Gastroesophageal sphincter (tissue), 4 donors: ENCODE results near the gene ZNF860. TPM values are rescaled to one million over a fixed set of nuclear protein-coding genes. Genes with fewer than 3 reads are reported as not detected.

Experiments
- ATAC-seq: fragments of 150-250 bp; one replicate; pipeline ENCODE4 v1.9.1; 2016; ENCODE audit warnings: mild to moderate bottlenecking, moderate library complexity
- H3K27ac ChIP-seq, 4 donors: fragments of 200-600 bp; sonication (generic) in 3 of 4; 1 replicate in 3 of 4; 2 replicates in 1 of 4; pipeline ENCODE4 v1.5.1; 2016 to 2019
- H3K27me3 ChIP-seq: fragments of 200-600 bp; sonication (generic); one replicate; pipeline ENCODE4 v1.5.1; 2019
- H3K36me3 ChIP-seq, 2 donors: fragments of 200-600 bp; sonication (generic); one replicate each; pipeline ENCODE4 v1.5.1; 2019; ENCODE audit warnings: control low read depth in 1 of 2
- H3K4me1 ChIP-seq, 3 donors: fragments of 200-600 bp; sonication (generic); 1 replicate in 2 of 3; 2 replicates in 1 of 3; pipeline ENCODE4 v1.5.1; 2016 to 2019; ENCODE audit warnings: control low read depth in 2 of 3
- H3K4me3 ChIP-seq, 2 donors: fragments of 200-600 bp; sonication (generic); one replicate each; pipeline ENCODE4 v1.5.1; 2019; ENCODE audit warnings: mild to moderate bottlenecking in 1 of 2, moderate library complexity in 1 of 2
- H3K9me3 ChIP-seq, 3 donors: fragments of 200-600 bp; sonication (generic); one replicate each; pipeline ENCODE4 v1.5.1; 2017 to 2019; ENCODE audit warnings: control low read depth in 2 of 3
- EP300 ChIP-seq: sonication (generic); formaldehyde crosslinking; IDR thresholded peaks from one replicate; pipeline ENCODE4 v1.6.1; 2017; ENCODE audit warnings: antibody characterized with exemption, mild to moderate bottlenecking
- POLR2A ChIP-seq, 2 donors: fragments of 450-650 bp; IDR thresholded peaks; one replicate each; pipeline ENCODE4 v1.6.1; 2017; ENCODE audit warnings: antibody characterized with exemption in 2 of 2, mild to moderate bottlenecking in 2 of 2, moderate library complexity in 1 of 2
- POLR2AphosphoS5 ChIP-seq: sonication (generic); formaldehyde crosslinking; IDR thresholded peaks from one replicate; pipeline ENCODE4 v1.6.1; 2017; ENCODE audit warnings: antibody characterized with exemption
- WGBS, 2 donors: methylation state at CpG; one replicate each; pipeline ENCODE4 v1.1.5; 2018; ENCODE audit warnings: low coverage in 1 of 2; 5-methylcytosine and 5-hydroxymethylcytosine counted together
- total RNA-seq, 4 donors: library from RNA; depleted of rRNA; stranded (reverse); fragments of >200 nt; gene quantifications; one replicate each; pipeline ENCODE4 v1.1.0, GENCODE V29; 2016
- TF ChIP-seq, protein P1 (sequence below), 4 experiments: fragments of 200-600 bp in 2 of 4; fragments of 450-650 bp in 2 of 4; sonication (generic) in 1 of 4; IDR thresholded peaks; one replicate each; pipeline ENCODE4 v1.5.1; 2017 to 2019; ENCODE audit warnings: antibody characterized with exemption in 4 of 4, mild to moderate bottlenecking in 2 of 4, moderate library complexity in 2 of 4

Gene ZNF860
- total RNA-seq, result under 1 TPM; 0.08 to 0.96 (median 0.36) TPM

DNA sequence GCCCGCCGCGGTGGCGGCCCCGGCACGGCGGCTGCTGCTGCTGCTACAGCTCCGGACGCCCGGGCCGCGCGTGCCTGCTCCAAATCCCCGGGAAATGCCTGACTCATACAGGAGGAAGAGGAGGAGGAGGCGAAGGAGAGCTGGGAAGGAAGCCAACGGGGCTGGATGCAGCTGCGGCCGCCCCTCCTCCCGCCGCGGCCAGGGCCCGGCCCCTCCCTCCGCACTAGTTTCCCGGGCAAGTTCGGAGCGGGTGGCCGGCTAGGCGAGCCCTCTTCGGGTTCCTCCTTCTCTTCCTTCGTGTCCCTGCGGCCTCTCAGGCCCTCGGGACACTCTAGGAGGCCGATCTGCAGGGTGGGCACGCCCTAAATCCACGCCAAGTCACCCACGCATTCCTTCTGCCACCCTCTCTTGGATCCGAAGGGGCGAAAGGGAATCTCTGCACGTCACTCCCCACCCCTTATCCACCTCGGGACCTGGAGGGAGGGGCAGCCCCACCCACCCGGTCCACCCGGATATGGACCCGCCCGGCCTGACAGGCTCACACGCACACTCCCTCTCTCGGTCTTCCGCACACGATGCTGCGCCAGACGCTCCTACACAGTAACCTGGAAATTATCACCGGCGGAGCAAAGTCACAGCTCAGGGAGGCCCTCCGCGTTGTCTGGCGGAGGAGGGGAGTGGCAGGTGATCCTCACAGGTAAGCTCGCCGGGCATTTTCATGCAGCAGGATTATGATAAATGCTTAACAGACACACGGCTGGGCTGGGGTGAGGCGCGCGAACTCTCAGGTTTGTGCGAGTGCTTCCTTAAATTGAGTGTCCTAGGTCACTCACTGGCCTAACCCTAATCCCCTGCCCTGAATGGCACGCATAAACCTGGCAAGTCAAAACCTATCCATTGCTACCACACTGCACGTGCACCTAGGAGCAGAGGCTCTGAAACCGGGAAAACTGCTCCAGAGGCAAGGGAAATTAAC, at the start of gene ZNF860, which contains the start of gene OSBPL10:
TSS of gene ZNF860 (plus strand) at position 545 of the 976 bp plus-strand sequence. CDS start 7,330 bp downstream, outside the sequence.
TSS of gene OSBPL10 (minus strand) at position 57 of the 976 bp plus-strand sequence. CDS start 83 bp downstream, outside the sequence.
- WGBS, 2 donors, result 3 to 33% methylated on average over 3 to 12 of the region's 65 CpGs
- peak; percentile 93 for ATAC-seq

DNA sequence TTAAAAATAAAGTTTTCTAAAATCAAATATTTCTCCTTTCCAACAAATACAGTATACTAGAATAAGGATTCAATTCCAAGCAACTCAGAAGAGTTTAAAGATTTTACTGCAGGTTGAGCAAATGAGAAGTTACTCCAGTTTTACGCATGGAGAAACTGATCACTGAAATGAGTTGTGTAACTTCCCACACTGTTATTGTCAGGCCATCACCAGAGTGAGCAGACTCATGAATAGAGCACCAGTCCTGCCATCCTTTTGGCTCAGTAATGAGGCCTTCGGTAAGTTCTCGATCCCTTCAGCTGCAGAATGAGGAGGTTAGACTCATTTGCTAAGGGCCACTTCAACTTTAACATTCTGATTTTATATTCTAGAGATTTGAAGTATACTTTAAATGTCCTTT, 48.6 kb upstream of the ZNF860 start:
- ATAC-seq, result no peak
- 88 to 100% methylated on average over 1 to 3 of the region's 3 CpGs for WGBS, 2 donors
- Histone ChIP-seq H3K9me3 (no peaks in the 10 kb centered on the region), H3K27me3 (no peaks in the 10 kb centered on the region), H3K4me3 (no peak overlapping the region), H3K4me1 (peaks cover 0 to 14% (median 0%) of the 10 kb centered on the region in 3 donors), H3K27ac (no peak overlapping the region), H3K36me3 (no peaks in the 10 kb centered on the region)
- no peak for TF ChIP-seq EP300
- TF ChIP-seq, protein P1, sequence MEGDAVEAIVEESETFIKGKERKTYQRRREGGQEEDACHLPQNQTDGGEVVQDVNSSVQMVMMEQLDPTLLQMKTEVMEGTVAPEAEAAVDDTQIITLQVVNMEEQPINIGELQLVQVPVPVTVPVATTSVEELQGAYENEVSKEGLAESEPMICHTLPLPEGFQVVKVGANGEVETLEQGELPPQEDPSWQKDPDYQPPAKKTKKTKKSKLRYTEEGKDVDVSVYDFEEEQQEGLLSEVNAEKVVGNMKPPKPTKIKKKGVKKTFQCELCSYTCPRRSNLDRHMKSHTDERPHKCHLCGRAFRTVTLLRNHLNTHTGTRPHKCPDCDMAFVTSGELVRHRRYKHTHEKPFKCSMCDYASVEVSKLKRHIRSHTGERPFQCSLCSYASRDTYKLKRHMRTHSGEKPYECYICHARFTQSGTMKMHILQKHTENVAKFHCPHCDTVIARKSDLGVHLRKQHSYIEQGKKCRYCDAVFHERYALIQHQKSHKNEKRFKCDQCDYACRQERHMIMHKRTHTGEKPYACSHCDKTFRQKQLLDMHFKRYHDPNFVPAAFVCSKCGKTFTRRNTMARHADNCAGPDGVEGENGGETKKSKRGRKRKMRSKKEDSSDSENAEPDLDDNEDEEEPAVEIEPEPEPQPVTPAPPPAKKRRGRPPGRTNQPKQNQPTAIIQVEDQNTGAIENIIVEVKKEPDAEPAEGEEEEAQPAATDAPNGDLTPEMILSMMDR (IDR thresholded peaks at IDR 0.05), result no peak
- TF ChIP-seq POLR2AphosphoS5, result no peak
- no peak for TF ChIP-seq POLR2A (IDR thresholded peaks at IDR 0.05)

More for the DNA sequence above, at the start of gene ZNF860, which contains the start of gene OSBPL10:
- Histone ChIP-seq H3K27ac (peak within 1 kb of the TSS; percentile 41 to 88 (median 85)), H3K9me3 (no peaks in the 10 kb centered on the region), H3K27me3 (no peaks in the 10 kb centered on the region), H3K4me1 (peaks cover 0 to 21% (median 8%) of the 10 kb centered on the region in 3 donors), H3K36me3 (no peaks in the 10 kb centered on the region), H3K4me3 (peak within 1 kb of the TSS; percentile 60 to 63)
- TF ChIP-seq EP300 (no peak), POLR2A (IDR thresholded peaks at IDR 0.05) (peak; percentile 47), POLR2AphosphoS5 (peak; percentile 80)
- TF ChIP-seq, protein P1 (IDR thresholded peaks at IDR 0.05), result peak in 1 of 4 experiments; percentile 15

DNA sequence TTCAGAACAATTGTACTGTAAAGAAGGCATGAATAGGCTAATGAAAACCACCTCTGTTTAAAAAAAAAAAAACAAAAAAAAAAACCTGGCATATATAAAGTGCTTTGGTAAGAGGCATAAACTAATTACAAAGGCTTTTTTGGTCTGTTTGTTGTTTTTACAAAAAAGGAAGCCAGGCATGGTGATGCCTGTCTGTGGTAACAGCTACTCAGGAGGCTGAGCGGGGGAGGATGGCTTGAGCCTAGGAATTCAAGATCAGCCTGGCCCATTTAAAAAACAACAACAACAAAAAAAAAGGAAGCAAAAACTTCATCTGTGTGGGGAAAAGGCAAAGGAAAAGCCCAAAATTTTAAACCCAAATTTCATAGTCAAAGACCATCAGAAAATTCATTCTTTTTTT, 47.5 kb upstream of the ZNF860 start:
- Histone ChIP-seq H3K4me1 (peaks cover 0 to 14% (median 0%) of the 10 kb centered on the region in 3 donors), H3K4me3 (no peak overlapping the region), H3K36me3 (no peaks in the 10 kb centered on the region), H3K9me3 (no peaks in the 10 kb centered on the region), H3K27ac (no peak overlapping the region), H3K27me3 (no peaks in the 10 kb centered on the region)
- TF ChIP-seq, protein P1 (IDR thresholded peaks at IDR 0.05), result no peak
- no peak for TF ChIP-seq POLR2A (IDR thresholded peaks at IDR 0.05)
- TF ChIP-seq EP300, result no peak
- TF ChIP-seq POLR2AphosphoS5, result no peak
- no peak for ATAC-seq
- WGBS, 2 donors, result 88% methylated on average over 1 of the region's 1 CpG

DNA sequence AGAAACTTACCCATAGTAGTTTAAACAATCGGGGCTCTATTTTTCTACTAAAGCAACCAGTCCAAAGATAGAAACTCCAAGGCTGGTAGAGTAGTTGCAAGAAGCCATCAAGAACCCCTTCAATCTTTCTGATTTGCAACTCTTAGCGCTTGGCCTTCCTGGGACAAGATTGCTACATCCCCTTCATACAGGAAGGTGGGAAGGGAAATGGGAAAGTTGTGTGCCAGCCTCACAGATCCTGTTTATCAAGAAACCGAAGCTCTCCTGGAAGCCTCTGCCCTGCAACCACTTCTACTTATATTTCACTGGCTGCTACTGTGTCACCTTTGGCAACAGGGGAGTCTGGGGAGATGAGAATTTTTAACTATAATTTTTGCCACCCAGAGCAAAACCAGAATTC, 46.7 kb upstream of the ZNF860 start:
- Histone ChIP-seq H3K36me3 (no peaks in the 10 kb centered on the region), H3K9me3 (no peaks in the 10 kb centered on the region), H3K4me3 (no peak overlapping the region), H3K27ac (no peak overlapping the region), H3K27me3 (no peaks in the 10 kb centered on the region), H3K4me1 (peaks cover 0 to 14% (median 0%) of the 10 kb centered on the region in 3 donors)
- 53 to 83% methylated on average over 1 to 3 of the region's 3 CpGs for WGBS, 2 donors
- no peak for ATAC-seq
- TF ChIP-seq POLR2A (IDR thresholded peaks at IDR 0.05), result no peak
- no peak for TF ChIP-seq POLR2AphosphoS5
- TF ChIP-seq, protein P1 (IDR thresholded peaks at IDR 0.05), result no peak
